Endothelial cell of umbilical vein (primary cell): ENCODE data around the gene TPST1. TPM values are rescaled to one million over a fixed set of nuclear protein-coding genes. Genes with fewer than 3 reads are reported as not detected.

Experiments used
- BruUV-seq: library from RNA; stranded (reverse); fragments of 400-500 nt; replicated peaks from 2 replicates; lab custom pipeline; 2021; lab: Mats Ljungman, UMichigan
- CTCF ChIA-PET: fragments of 300-600, 350-600 bp; sonication (Branson Sonifier 250); formaldehyde crosslinking; loops from one replicate; lab custom pipeline; 2021; ENCODE audit warnings: antibody characterized with exemption, inconsistent platforms; lab: Charles Lee
- POLR2A ChIA-PET: fragments of 300-600, 350-600 bp; sonication (Branson Sonifier 250); formaldehyde crosslinking; loops from one replicate; lab custom pipeline; 2021; ENCODE audit warnings: antibody characterized with exemption, inconsistent platforms; lab: Charles Lee
- DNase-seq: peaks from one replicate; pipeline ENCODE4 v3.0.0-alpha.2; 2011; ENCODE audit warnings: low read depth, low spot score
- FAIRE-seq: peaks from 2 replicates; lab custom pipeline; 2011; peaks lifted over from hg19 to GRCh38; lab: Jason Lieb, UNC
- H2AFZ ChIP-seq: 2 replicates; pipeline ENCODE4 v1.6.0; 2012; ENCODE audit warnings: low read depth, low read length, control low read depth, inconsistent platforms
- H3K27ac ChIP-seq: 2 replicates; pipeline ENCODE4 v1.5.1; 2011; ENCODE audit warnings: low read depth, mild to moderate bottlenecking, control low read depth, low read length, moderate library complexity; ENCODE audit not compliant: insufficient read depth
- H3K27me3 ChIP-seq, 2 experiments: 2 replicates each; pipeline versions ENCODE4 v1.6.0 to v1.6.1; 2011; ENCODE audit warnings: low read length in 2 of 2, mixed read lengths in 1 of 2; ENCODE audit not compliant: control insufficient read depth in 2 of 2, insufficient read depth in 2 of 2
- H3K36me3 ChIP-seq, 2 experiments: 2 replicates in 1 of 2; 3 replicates in 1 of 2; pipeline ENCODE4 v1.5.1; 2011; ENCODE audit warnings: low read length in 2 of 2, mild to moderate bottlenecking in 1 of 2, moderate library complexity in 1 of 2; ENCODE audit not compliant: control insufficient read depth in 2 of 2, insufficient read depth in 2 of 2; ENCODE audit errors: extremely low read depth in 1 of 2
- H3K4me1 ChIP-seq: 3 replicates; pipeline ENCODE4 v1.5.1; 2011; ENCODE audit warnings: mild to moderate bottlenecking, low read length; ENCODE audit not compliant: control insufficient read depth, insufficient read depth; ENCODE audit errors: extremely low read depth
- H3K4me2 ChIP-seq: 2 replicates; pipeline ENCODE4 v1.6.1; 2011; ENCODE audit warnings: low read length, control low read depth, mixed read lengths; ENCODE audit not compliant: insufficient read depth
- H3K4me3 ChIP-seq, 3 experiments: fragments of 200-600 bp in 1 of 3; sonication (generic), shearing (Covaris generic) in 1 of 3; replicated peaks in 1 of 3; 2 replicates each; pipeline ENCODE4 v1.5.1; 2011 to 2016; ENCODE audit warnings: control low read depth in 3 of 3, low read length in 3 of 3, mild to moderate bottlenecking in 2 of 3, inconsistent platforms in 1 of 3, low read depth in 1 of 3, moderate library complexity in 1 of 3; ENCODE audit not compliant: insufficient read depth in 1 of 3
- H3K79me2 ChIP-seq: 2 replicates; pipeline ENCODE4 v1.6.0; 2012; ENCODE audit warnings: low read length, inconsistent platforms; ENCODE audit not compliant: control insufficient read depth, insufficient read depth
- H3K9ac ChIP-seq: replicated peaks from 2 replicates; pipeline ENCODE3; 2011; ENCODE audit warnings: low read length, control low read depth; ENCODE audit not compliant: insufficient read depth; ENCODE audit errors: extremely low read depth
- H3K9me1 ChIP-seq: replicated peaks from 3 replicates; pipeline ENCODE4 v1.6.0; 2011; ENCODE audit warnings: mild to moderate bottlenecking, low read length; ENCODE audit not compliant: control insufficient read depth, insufficient read depth; ENCODE audit errors: extremely low read depth
- H3K9me3 ChIP-seq: replicated peaks from 2 replicates; pipeline ENCODE4 v1.5.1; 2012; ENCODE audit warnings: low read length, inconsistent platforms; ENCODE audit not compliant: control insufficient read depth, insufficient read depth
- H4K20me1 ChIP-seq: replicated peaks from 2 replicates; pipeline ENCODE3; 2011; ENCODE audit warnings: mild to moderate bottlenecking, low read length; ENCODE audit not compliant: control insufficient read depth, insufficient read depth; ENCODE audit errors: extremely low read depth
- CTCF ChIP-seq, 2 donors: IDR thresholded peaks; 1 replicate in 1 of 2; 2 replicates in 1 of 2; pipeline ENCODE4 v1.5.1; 2011; ENCODE audit warnings: low read length in 2 of 2, mild to moderate bottlenecking in 2 of 2, moderate library complexity in 2 of 2, control low read depth in 1 of 2, inconsistent platforms in 1 of 2, low read depth in 1 of 2; ENCODE audit not compliant: insufficient read depth in 1 of 2; ENCODE audit errors: extremely low read depth in 1 of 2
- EZH2 ChIP-seq: IDR thresholded peaks from 2 replicates; pipeline ENCODE4 v1.6.1; 2012; ENCODE audit warnings: borderline replicate concordance, low read depth, mild to moderate bottlenecking, moderate library complexity, low read length, inconsistent platforms; ENCODE audit not compliant: severe bottlenecking
- FOS ChIP-seq: IDR thresholded peaks from 2 replicates; pipeline ENCODE4 v1.6.1; 2011; ENCODE audit warnings: mild to moderate bottlenecking, low read length, moderate library complexity, borderline replicate concordance; ENCODE audit not compliant: insufficient read depth
- GATA2 ChIP-seq: IDR thresholded peaks from 2 replicates; pipeline ENCODE4 v1.7.0; 2011; ENCODE audit warnings: low read depth, mild to moderate bottlenecking, moderate library complexity, mixed read lengths, low read length; ENCODE audit not compliant: insufficient read length, insufficient read depth
- JUN ChIP-seq: IDR thresholded peaks from 2 replicates; pipeline ENCODE4 v1.6.1; 2011; ENCODE audit warnings: borderline replicate concordance, low read depth; ENCODE audit not compliant: insufficient read length, insufficient read depth
- MAX ChIP-seq: IDR thresholded peaks from 2 replicates; pipeline ENCODE4 v1.6.1; 2011; ENCODE audit not compliant: insufficient read depth, insufficient read length
- MYC ChIP-seq: IDR thresholded peaks from one replicate; pipeline ENCODE4 v1.6.1; 2011; ENCODE audit warnings: mild to moderate bottlenecking, low read depth, low read length
- POLR2A ChIP-seq: IDR thresholded peaks from 2 replicates; pipeline ENCODE4 v1.6.1; 2012; ENCODE audit warnings: low read depth, mild to moderate bottlenecking, control low read depth, low read length
- POLR2AphosphoS5 ChIP-seq: IDR thresholded peaks from 2 replicates; pipeline ENCODE4 v1.6.1; 2012; ENCODE audit warnings: low read depth, mild to moderate bottlenecking, control low read depth, low read length, moderate library complexity; ENCODE audit not compliant: insufficient read depth
- dilution Hi-C: fragments of 300-500 bp; cut with MboI; formaldehyde crosslinking; loops from one replicate; pipeline ENCODE4 v1.15.0; 2019; ENCODE audit warnings: low sequenced_read_pairs; ENCODE audit not compliant: extremely low pct_ligation_motif_present
- intact Hi-C: fragments of 100-400 bp; cut with micrococcal nuclease; formaldehyde crosslinking; loops from one replicate; pipeline ENCODE4 v1.10.0; 2022
- polyA plus RNA-seq, 4 experiments: library from polyadenylated mRNA; depleted of rRNA in 3 of 4; stranded (reverse) in 3 of 4; unstranded in 1 of 4; fragments of >200 nt; gene quantifications; 2 replicates each; pipeline versions ENCODE4 v1.2.1 to v1.2.3, GENCODE V29; 2011 to 2012; ENCODE audit warnings: missing spikeins in 1 of 4
- total RNA-seq: library from RNA; stranded (reverse); gene quantifications from 2 replicates; pipeline ENCODE4 v1.2.3, GENCODE V29; 2021

TPST1 gene
- total and polyA plus RNA-seq, 2 donors (not counting 3 experiments of a cell fraction or from before 2014, with no cell fraction given), result 18.7 to 21.0 TPM

GRCh38 chr7:66206119-66206933 is 1.2 kb downstream of the TPST1 start:
- peaks cover 9% of the 10 kb centered on the region for H3K4me1 ChIP-seq
- TF ChIP-seq CTCF (IDR thresholded peaks at IDR 0.05; ENCODE audit: extremely low read depth in 1 of 2, insufficient read depth in 1 of 2, low read depth in 1 of 2, low read length in 2 of 2) (no peak), FOS (no peak), POLR2AphosphoS5 (no peak), MAX (no peak), MYC (no peak), POLR2A (no peak), EZH2 (no peak), JUN (no peak), GATA2 (no peak)
- ChIA-PET CTCF (interaction anchor here (1.7 to 3.1 kb wide), 3 partner anchors 98 to 287 kb away, joined by 8 to 16 read pairs (median 9); no protein-coding TSS in a partner anchor), POLR2A (interaction anchor here (0.7 kb wide), 1 partner anchor 21 kb away, joined by 4 read pairs; no protein-coding TSS in a partner anchor)
- H2AFZ ChIP-seq, result no peak overlapping the region
- H3K9me1 ChIP-seq, result no peaks in the 10 kb centered on the region
- peak overlapping the region; percentile 57 for H3K9ac ChIP-seq
- no peaks in the 10 kb centered on the region for H3K9me3 ChIP-seq
- H4K20me1 ChIP-seq, result no peaks in the 10 kb centered on the region
- DNase-seq, result no peak
- H3K79me2 ChIP-seq, result peaks cover 10% of the 10 kb centered on the region
- FAIRE-seq, result peak; percentile 21
- no peaks in the 10 kb centered on the region for H3K36me3 ChIP-seq
- TSS peak; percentile 32 for BruUV-seq
- dilution Hi-C loops, result no loop called here
- intact Hi-C loops, result loop anchor here (5.0 to 10.0 kb wide), 2 partner anchors 174 to 288 kb away; no protein-coding TSS in a partner anchor
- H3K4me3 ChIP-seq, result peak overlapping the region; percentile 70 to 71 (median 71)
- H3K27ac ChIP-seq, result no peak overlapping the region
- H3K27me3 ChIP-seq, result no peaks in the 10 kb centered on the region
- peak overlapping the region; percentile 81 for H3K4me2 ChIP-seq
